GM20000 (cell line): ENCODE data around the gene GCLC.
"Not testable (repeated sequence)": the region's sequence is repeated elsewhere in the genome, so short reads cannot be mapped to it uniquely, and the experiment has no call there.

ENCODE experiments used
- DNase-seq: peaks from one replicate; pipeline ENCODE4 v3.0.0; 2012; ENCODE audit warnings: low spot score
- TF ChIP-seq, protein P1 (sequence below): IDR thresholded peaks from 2 replicates; pipeline ENCODE4 v1.5.1; 2012; ENCODE audit warnings: mild to moderate bottlenecking, control low read depth; ENCODE audit errors: extremely low read depth, missing control alignments

The GCLC gene

GRCh38 chr6:53556986-53557715 lies 12.2 kb upstream of the GCLC start:
- TF ChIP-seq, protein P1, sequence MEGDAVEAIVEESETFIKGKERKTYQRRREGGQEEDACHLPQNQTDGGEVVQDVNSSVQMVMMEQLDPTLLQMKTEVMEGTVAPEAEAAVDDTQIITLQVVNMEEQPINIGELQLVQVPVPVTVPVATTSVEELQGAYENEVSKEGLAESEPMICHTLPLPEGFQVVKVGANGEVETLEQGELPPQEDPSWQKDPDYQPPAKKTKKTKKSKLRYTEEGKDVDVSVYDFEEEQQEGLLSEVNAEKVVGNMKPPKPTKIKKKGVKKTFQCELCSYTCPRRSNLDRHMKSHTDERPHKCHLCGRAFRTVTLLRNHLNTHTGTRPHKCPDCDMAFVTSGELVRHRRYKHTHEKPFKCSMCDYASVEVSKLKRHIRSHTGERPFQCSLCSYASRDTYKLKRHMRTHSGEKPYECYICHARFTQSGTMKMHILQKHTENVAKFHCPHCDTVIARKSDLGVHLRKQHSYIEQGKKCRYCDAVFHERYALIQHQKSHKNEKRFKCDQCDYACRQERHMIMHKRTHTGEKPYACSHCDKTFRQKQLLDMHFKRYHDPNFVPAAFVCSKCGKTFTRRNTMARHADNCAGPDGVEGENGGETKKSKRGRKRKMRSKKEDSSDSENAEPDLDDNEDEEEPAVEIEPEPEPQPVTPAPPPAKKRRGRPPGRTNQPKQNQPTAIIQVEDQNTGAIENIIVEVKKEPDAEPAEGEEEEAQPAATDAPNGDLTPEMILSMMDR: no peak
- no peak for DNase-seq

GRCh38 chr6:53553600-53553999 lies 8.7 kb upstream of the GCLC start:
- not testable (repeated sequence) for DNase-seq

GRCh38 chr6:53551681-53552080 lies 6.8 kb upstream of the GCLC start:
- DNase-seq: not testable (repeated sequence)

GRCh38 chr6:53547811-53548496 lies 3.1 kb upstream of the GCLC start:
- TF ChIP-seq, protein P1: no peak
- peak; percentile 93 for DNase-seq

GRCh38 chr6:53547166-53547810 lies 2.4 kb upstream of the GCLC start:
- no peak for DNase-seq
- TF ChIP-seq, protein P1: no peak

GRCh38 chr6:53546281-53546680 lies 1.4 kb upstream of the GCLC start:
- TF ChIP-seq, protein P1: no peak
- DNase-seq: no peak

- TF ChIP-seq, protein P1: no peak
- no peak for DNase-seq
Measured at GRCh38 chr6:53544217-53544469, 758 bp downstream of the GCLC start.

DNA sequence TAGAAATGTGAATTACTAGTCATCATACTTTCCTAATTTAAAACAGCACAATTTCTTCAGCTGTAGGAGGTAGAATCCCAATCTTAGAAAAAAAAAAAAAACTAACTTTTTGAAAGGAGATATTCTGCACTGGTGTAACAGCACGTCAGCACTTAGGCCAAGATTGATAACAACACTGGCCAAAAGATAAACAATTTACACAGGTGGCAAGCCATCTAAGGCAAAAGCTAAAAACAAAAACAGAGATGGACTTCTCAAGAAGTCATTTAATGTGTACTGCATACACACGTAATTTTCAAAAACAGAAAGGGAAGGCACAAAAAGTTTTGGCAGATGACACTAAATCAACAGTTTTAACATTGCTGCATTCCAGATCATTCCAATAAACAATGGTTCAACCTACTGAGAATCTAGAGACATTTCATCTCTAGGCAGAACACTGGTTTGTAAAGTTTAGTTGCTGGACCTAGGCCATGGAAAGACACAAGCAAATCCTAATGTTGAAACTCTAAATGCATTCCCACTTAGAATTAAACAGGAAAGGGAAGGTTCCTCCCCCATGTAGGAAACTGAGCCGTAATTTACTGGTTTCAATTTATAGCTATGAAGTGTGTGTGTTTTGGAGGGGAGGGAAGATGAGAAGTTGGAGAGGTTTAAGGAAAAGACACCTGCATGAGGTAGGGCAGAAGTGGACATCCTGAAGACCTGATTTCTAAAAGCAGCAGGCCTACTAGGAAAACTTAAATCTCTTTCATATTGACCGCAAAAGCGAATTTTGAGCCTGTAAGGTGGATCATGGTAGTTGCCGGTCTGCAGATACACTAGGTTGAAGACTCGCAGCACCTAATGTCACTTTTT lies 1.3 kb downstream of the GCLC start:
- TF ChIP-seq, protein P1: no peak
- peak; percentile 20 for DNase-seq
